Measurements from ENCODE around the gene RNF224.

Gene RNF224

DNA sequence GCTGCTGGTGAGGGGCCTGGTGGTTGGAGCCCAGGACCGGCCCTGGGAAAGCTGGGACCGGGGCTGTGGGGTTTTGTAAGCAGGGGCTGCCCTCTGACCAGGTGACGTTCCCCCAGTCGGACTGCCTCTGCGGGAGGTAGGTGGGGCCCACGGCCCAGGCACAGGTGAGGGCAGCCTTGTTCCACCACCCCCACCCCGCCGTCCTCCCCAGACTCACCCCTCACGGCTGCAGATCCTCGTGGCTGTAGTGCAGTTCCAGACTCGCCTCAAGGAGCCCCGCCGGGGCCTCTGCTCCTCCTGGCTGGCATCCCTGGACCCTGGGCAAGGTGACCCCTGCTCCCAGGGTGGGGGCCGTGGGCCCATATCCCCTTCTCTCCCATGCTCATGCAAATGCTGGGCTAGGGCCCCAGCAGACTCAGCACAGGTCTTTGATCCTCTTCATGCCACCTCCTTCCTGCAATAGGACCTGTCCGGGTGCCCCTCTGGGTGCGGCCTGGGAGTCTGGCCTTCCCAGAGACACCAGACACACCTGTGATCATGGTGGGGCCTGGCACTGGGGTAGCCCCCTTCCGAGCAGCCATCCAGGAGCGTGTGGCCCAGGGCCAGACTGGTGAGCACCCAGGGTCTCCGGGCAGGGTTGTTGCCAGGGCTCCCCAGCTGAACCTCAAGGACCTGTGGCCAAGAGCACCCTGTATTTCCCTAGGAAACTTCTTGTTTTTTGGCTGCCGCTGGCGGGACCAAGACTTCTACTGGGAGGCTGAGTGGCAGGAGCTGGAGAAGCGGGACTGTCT, 11.9 kb upstream of the RNF224 start:
- DNase-seq (ENCODE audit: low read depth in 2 of 2), result no peak

DNA sequence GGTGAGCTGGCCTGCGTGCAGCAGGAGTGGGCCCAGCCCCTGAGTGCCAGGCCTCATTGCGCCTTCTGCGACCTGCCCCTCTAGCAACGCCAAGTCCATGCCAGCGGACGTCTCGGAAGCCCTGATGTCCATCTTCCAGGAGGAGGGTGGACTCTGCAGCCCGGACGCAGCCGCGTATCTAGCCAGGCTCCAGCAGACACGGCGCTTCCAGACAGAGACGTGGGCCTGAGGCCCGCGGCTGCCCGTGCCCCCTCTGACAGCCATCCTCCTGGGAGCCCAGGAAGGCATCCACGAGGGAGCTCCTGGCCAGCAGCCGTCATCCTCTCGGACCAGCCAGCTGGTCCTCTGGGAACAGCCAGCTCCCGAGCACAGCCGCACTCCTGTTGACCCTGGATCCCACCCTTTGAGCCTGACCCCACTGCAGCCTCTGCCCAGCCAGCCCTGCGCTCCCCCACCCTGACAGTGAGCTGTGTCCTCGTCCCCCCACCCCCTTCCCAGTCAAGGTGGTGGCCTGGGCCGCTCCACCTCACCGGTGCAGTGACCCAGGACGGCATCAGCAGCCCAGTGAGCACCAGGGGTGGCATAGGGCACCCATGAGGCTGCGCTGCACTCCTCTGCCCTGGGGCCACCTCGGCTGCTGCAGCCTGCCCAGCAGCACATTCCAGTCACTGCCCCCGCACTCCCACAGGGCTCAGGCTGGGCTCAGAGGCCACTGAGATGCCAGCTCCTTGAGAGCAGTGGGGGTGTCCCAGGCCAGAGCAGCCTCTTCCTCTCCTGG, 10.9 kb upstream of the RNF224 start:
- DNase-seq (ENCODE audit: low read depth in 2 of 2), result no peak

DNA sequence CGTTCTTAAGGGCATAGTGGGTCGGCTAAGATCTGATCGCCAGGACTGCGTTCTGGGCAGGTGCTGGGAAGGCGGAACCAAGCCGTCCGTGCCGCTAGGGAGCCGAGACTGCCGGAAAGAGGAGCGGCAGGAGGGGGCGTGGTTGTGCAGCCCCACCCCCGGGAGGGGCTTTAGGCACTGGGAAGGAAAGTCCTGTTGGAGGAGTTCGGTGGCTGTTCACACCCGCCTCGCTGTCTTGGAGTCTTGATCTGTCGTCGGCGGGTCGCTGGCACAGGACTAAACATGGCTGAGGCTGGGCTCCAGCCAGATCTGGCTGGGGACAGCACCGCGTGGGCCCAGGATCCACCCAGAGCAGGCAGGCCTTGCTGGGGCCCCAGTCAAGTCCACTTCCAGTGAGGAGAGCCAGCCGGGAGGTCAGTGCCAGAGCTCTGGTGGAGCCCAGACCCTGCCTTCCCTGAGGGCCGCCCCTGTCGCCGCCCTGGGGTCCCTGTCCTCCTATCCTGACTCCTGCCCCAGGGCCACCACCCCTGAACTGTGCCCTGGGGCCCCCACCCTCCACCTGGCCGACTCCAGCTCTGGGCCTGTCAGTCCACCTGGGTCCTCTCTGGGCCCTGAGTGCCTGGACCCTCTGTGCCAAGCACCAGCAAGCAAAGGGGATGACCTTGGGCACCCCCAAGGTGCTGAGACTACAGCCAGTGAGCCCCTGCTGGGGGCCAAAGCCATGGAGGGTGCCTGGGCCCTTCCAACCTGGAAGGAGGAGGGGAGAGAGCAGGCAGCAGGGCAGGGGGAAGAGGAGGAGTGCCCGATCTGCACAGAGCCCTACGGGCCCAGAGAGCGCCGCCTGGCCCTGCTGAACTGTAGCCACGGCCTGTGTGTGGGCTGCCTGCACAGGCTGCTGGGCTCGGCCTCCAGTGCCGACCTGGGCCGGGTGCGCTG, 9.8 kb upstream of the RNF224 start:
- no peak for DNase-seq (ENCODE audit: low read depth in 2 of 2)

DNA sequence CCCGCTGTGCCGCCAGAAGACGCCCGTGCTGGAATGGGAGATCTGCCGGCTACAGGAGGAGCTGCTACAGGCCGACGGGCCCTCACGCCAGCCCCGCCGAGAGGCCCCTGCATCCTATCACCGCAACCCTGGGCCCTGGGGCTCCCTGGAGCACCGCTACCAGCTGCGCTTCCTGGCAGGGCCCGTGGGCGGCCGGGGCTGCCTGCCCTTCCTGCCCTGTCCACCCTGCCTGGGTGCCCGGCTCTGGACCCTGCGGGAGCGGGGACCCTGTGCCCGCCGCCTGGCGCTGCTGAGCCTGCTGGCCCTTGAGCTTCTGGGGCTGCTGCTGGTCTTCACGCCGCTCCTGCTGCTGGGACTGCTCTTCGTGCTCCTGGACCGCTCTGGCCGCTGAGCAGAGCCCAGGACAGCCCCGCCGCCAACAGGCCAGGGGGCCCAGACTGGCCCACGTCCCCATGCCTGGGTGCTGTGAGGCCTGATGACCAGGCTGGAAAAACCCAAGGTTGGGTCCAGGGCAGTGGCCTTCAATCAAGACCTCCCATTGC, 9.0 kb upstream of the RNF224 start:
- no peak for DNase-seq (ENCODE audit: low read depth in 2 of 2)

DNA sequence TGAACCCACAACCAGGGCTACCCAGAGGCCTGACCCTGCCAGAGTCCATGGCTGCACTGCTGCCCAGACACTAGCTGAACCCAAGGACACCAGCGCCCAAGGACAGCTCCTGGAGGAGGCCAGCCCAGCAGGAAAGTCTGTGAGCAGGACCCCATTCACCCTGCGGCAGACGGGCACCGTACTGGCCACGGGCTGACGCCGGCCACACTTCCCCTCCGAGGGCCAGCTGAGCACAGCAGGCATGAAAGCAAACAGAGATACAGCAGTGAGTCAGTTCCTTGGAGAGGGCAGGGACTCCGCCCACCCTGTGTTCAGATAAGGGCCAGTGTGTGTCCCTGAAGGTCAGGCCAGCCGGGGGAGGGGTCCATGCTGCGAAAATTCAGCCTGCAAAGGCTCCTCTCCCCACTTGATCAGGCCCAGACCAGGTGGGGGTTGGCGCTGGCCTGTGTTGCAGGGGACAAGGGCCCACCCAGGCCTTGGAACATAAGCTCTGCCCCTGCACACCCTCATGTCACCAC, 8.5 kb upstream of the RNF224 start:
- DNase-seq (ENCODE audit: low read depth in 2 of 2), result no peak

DNA sequence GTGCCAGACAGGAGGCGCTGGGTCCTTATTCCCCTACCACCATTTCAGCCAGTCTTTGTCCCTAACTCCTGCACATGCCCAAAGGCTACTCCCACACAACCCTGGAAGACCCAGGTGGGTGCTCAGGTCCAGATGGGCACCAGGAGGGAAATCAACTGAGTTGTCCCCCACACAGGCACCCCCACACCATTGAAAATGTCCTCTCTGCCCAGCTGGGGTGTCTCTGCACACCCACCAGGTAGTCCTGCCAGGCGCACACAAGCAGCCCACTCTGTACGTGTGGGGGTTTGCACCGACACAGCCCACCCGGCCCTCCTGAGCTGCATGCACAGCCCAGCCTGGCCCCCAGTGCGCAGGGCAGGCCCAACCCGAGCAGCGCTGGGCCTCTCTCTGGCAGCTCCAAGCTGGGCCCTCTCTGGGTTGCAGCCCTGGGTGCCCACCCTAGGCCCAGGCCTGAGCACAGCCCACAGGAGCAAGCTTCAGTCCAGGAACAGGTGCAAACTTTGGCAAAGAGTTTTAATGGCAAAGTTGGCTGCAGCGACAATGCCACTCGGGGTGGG, 7.5 kb upstream of the RNF224 start:
- DNase-seq (ENCODE audit: low read depth in 2 of 2), result no peak

DNA sequence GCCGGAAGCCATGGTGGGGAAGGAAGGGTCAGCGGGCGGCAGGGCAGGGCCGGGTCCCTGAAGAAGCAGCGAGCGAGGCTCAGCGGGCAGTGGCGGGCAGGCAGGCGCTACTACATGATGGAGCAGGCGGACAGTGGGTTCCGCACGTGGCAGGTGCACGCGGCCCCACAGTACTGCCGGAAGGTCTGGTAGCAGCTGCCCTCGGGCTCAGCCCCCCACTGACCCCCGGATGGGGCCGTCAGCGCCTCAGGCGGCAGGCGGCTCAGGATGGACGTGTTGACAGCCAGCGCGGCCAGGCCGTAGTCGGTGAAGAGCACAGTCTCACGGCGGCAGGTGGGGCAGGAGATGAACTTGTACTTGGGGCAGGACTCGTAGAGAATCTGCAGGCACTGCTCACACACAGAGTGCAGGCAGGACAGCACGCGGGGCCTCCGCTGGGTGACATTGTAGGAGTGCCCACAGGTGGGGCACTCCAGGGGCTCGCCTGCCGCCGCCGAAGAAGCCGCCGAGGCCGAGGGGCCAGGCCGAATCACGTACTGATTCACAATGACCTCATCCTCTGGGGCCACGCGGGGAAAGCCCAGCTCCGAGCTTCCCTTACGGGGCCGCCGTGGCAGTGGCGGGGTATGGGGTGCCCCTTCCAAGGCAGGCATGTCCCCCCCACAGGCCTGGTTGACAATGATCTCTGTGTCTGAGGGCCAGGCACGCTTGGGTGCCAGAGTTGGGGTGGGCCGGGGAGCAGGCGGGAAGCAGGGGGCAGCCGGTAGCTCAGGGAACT, 6.8 kb upstream of the RNF224 start:
- no peak for DNase-seq (ENCODE audit: low read depth in 2 of 2)

DNA sequence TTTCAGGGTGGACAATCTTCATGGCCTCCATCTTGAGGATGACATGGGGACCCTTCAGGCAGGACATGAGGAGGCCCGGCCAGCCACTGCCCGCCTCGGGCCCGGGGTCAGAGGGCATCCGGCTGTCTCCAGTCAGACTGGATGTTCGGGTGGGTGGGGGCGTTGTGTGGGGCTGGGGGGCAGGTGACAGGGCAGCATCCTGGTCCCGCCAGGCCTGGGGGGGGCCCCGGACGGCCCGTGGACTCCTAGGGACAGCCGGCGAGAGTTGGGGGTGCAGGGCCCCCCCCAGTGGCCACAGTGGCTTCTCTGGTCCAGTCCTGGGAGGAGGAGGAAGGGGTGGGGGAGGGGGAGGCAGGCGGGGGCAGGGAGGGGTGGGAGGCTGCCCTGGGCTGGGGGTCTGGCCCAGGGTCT, 6.2 kb upstream of the RNF224 start:
- no peak for DNase-seq (ENCODE audit: low read depth in 2 of 2)

DNA sequence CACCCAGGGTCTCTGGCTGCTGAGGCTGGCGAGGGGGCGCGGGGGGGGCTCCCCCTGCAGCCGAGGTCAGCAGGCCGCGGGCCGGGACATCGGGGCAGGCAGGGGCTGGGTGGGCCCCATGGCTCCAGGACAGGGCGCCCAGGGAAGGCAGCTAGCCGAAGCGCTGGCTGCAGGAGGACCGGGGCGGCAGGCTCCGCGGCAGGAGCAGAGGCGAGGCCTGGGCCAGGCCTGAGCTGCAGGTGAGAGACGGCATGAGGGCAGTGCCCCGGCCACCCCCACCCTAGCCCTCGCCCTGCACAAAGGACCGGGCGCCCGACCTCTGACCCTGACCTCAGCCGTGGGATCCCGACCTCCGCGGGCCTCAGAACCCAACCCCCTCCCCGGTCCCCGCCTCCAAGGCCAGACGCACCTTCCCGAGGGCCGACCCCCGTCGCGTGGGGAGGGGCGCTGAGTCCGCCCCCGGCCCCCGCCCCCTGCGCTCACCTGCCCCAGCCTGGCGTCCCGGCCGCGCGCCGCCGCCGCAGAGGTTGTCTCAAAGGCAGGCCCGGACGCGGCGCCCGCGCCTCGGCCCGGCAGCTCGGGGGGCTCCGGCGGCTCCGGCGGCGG, 5.7 kb upstream of the RNF224 start:
- DNase-seq (ENCODE audit: low read depth in 2 of 2), result no peak

DNA sequence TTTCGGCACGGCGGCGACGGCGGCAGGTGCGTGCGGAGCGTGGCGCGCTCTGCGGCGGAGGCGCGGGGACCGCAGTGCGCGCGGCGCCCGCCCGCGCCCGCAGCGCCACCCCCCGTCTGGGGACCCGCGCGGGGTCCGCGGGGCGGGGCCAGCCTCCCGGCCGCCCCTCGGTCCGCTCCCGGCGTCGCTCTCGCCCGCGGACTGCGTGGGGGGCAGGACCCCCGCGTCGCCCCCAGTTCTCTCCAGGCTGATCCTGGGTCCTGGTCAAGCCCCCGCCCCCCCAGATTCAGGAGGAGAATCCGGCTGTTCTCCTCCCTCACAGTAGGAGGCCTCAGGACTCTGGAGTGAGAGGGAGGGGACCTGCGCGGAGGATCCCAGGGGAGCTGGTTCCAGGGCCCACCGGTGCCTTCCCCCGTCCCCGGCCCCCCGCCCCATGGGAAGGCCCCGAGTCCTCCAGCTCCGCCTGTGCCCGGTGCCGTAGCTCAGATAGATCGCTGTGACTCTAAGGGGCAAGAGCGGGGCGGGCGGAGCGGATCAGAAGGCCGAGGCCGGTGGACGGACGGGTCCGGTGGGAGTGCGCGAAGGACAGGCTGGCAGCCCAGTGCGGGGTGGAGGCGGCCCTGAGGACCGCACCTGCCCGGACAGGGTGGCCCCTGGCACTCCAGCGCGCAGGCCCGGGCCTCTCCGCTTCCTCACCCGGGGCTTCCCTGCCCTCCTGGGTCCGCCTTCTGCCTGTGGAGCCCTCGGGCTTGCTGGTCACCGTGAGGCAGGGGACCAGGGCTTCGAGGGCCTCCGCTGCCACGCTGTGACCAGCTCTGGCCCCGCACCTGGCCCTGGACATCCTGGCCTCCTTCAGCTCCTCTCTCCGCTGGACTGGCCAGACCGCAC, 4.9 kb upstream of the RNF224 start, which contains the start of gene RNF208:
TSS of gene RNF208 (minus strand) at position 51 of the 888 bp plus-strand sequence. CDS start 1,028 bp downstream, outside the sequence.
- no peak for DNase-seq (ENCODE audit: low read depth in 2 of 2)

DNA sequence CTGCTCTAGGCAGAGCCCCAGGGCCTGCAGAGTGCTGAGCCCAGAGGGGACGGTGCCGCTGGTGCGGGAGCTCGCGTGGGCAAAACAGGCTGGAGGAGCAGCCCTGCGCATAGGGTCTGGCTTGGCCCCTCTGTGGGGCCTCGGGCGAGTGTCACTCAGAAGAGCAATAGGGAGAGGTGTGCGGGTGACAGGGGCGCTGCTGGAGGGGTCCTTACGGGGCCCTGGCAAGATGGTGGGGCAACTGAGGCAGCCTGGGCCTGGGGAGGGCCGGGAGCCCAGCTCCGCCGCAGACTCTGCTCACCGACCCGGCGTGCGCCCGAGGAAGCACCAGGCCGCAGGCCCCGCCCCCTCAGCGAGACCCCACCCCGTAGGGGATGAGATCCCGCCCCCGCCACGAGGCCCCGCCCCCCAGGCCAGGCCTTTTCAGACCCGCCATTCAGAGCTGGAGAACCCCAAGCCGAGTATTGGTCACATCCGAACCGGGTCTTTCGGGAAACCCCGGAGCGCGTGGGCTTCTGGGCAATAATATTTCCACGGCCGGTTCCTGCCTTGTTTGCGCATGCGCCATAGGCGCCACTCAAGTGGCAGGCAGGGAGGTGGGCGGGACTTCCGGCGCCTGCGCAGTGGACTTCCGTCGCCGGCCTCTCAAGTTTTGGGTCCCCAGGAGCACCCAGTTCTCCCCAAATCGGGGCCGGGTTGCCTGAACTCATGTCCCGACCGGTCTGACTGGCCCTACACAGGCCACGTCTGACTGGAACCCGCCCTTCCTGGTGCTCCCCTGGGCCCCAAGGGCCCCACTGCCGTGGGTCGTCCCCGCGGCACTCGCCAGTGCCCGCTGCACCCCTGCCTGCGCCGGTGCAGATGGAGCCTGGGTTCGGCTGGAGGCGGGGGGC, 4.0 kb upstream of the RNF224 start:
- peak; percentile 97 for DNase-seq (ENCODE audit: low read depth in 2 of 2)

DNA sequence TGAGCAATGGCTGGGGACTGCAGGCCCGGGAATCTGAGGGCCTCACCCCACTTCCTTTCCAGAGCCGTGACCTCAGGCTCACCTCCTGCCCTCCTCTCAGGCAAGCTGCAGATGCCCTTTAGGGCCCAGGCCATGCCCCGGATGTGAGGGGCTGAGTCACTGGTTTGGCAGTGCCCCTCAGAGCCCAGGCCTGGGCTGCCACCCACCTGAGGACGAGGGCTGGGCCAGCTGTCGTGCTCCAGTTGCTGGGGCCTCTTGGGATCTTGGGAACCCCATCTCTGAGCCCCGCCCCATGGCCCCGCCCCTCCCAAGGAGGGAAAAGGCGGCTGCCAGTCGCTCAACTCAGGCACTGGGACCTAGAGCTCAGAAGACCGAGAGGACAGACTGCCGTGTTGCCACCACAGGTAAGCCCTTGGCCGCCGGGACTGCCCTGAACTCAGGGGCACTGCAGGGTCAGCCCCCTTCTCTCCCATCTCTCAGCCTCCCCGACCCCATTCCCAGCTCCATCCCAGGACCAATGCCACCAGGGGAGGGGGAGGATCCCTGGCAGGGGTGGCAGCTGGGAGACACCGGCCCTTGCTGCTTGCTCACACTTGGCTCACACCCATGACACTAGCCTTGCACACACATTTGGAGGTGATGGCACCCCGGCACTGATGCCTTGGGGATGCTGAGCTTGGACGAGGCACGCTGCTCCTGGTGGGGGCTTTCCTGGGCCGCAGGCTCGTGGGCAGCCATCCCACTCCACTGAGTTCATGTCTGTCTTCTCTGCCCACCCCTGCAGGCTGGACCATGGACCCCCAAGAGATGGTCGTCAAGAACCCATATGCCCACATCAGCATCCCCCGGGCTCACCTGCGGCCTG, 2.2 kb upstream of the RNF224 start, which contains the start of gene CYSRT1:
TSS of gene CYSRT1 (plus strand) at position 345 of the 865 bp plus-strand sequence. CDS start at position 793, 448 bp downstream.
- no peak for DNase-seq (ENCODE audit: low read depth in 2 of 2)

DNA sequence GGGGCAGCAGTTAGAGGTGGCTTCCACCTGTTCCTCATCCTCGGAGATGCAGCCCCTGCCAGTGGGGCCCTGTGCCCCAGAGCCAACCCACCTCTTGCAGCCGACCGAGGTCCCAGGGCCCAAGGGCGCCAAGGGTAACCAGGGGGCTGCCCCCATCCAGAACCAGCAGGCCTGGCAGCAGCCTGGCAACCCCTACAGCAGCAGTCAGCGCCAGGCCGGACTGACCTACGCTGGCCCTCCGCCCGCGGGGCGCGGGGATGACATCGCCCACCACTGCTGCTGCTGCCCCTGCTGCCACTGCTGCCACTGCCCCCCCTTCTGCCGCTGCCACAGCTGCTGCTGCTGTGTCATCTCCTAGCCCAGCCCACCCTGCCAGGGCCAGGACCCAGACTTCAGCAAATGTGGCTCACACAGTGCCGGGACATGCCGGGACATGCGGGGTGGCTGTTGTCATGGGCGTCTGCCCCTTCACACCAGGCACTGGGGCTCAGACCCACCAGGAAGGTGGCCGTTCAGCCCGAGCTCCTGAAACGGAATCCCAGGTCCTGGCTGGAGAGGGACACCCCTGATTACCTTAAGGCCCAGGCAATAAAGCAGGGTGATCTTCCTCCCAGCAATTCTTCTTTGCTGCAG, 1.5 kb upstream of the RNF224 start:
- DNase-seq (ENCODE audit: low read depth in 2 of 2), result no peak

DNA sequence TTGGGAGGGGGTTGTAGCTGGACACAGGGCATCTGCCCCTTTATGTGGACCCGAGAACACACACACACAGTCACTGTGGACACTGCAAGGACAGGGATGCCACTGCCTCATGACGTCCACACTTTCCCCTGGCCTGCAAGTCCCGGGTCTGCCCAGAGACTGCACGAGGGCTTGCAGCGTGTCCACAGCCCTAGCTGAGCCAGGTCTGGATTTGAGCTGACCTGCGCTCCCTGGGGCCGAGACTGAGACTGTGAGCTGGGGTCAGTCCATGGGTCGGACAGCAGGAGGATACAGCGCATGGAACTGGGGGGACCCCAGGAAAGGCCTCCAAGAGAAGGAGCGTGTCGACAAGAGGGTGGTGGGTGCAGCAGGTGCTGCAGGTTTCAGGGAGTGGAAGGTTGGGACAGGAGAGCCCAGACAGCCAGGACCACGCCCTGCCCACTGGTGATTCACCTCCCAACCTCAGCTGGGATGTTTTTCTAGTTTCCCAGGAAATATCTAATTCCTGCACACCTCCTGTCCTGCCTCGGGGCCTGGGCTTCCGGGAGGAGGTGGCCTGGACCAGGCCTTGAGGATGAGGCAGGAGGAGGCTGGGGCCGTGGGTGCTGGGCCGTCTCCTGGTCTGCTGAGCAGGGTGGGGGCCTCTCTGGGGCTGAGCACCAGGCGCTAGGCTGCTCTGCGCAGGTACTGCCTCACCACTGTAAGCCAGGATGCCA, 806 bp upstream of the RNF224 start:
- DNase-seq (ENCODE audit: low read depth in 2 of 2), result no peak

DNA sequence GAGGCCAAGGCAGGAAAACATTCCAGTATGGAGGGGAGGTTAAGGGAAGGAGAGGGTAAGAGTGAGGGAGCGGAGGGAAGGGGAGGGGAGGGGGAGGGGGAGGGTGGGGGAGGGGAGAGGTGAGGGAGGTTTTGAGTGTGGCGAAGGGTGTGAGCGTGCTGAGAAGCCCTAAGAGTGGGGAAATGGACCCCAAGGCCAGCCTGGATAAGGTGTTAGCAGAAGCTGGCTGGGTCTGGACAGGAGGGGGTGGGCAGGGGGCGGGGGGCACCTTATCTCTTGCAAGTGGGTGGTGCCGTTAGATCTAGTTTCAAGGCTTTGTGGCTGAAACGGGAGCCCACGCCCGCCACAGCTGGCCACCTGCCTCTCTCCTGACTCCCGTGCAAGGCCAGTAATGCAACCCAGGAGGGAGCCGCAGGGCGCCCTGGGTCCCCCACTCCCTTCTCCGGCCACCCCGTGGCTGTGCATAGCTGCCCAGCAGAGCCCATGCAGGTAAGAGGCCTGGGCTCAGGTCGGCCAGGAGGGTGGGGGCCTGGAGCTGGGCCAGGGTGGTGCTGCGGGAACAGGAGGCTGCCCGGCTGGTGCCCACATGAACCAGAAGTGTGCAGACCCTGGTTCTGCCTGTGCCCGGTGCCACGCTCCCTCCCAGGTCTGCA, 677 bp downstream of the RNF224 start:
- no peak for DNase-seq (ENCODE audit: low read depth in 2 of 2)

All from activated CD8-positive, alpha-beta memory T cell treated with anti-CD3 and anti-CD28 coated beads for 4 hours (primary cell).